HCT116 (cell line): ENCODE measurements around the gene CACNB1. TPM values are rescaled to one million over a fixed set of nuclear protein-coding genes. Genes with fewer than 3 reads are reported as not detected.
A peak's percentile ranks its signal among the peaks of the same experiment; 100 is the strongest.

Source experiments
- ATAC-seq: fragments of 200-7000 bp; cut with Tn5 transposase; 2 replicates; pipeline ENCODE4 v1.9.1; 2020; ENCODE audit warnings: mild to moderate bottlenecking, moderate library complexity
- BruUV-seq: library from RNA; stranded (reverse); fragments of 400-500 nt; replicated peaks from 2 replicates; lab custom pipeline; 2021; lab: Mats Ljungman, UMichigan
- CTCF ChIA-PET: fragments of 300-600 bp; sonication (Branson Sonifier 250); formaldehyde crosslinking; loops from one replicate; lab custom pipeline; 2021; ENCODE audit warnings: antibody characterized with exemption; lab: Charles Lee
- POLR2A ChIA-PET: fragments of 300-600, 350-600 bp; sonication (Branson Sonifier 250); formaldehyde crosslinking; loops from one replicate; lab custom pipeline; 2021; ENCODE audit warnings: antibody characterized with exemption; lab: Charles Lee
- RAD21 ChIA-PET, 2 experiments: fragments of 300-600 bp; sonication (Branson Sonifier 250); formaldehyde crosslinking; loops; one replicate each; lab custom pipeline; 2023; ENCODE audit warnings: low total read pairs in 2 of 2; ENCODE audit not compliant: uncharacterized antibody in 2 of 2, unreplicated experiment in 2 of 2, low non-redundant PET in 1 of 2; lab: Charles Lee
- DNase-seq: peaks from one replicate; pipeline ENCODE4 v3.0.0-alpha.2; 2010; ENCODE audit warnings: low read depth, low spot score
- H2AFZ ChIP-seq: fragments of 200-600 bp; shearing (Covaris generic), sonication (generic); 2 replicates; pipeline ENCODE4 v1.6.1; 2017; ENCODE audit warnings: low read depth, mixed run types, mixed read lengths, antibody characterized with exemption, low read length; ENCODE audit not compliant: poor library complexity, severe bottlenecking
- H3K27ac ChIP-seq: 2 replicates; pipeline ENCODE4 v1.5.1; 2012; ENCODE audit warnings: low read depth, low read length
- H3K27me3 ChIP-seq: fragments of 200-600 bp; sonication (generic); 2 replicates; pipeline ENCODE4 v1.6.1; 2016; ENCODE audit warnings: mixed run types, low read length, mixed read lengths; ENCODE audit not compliant: insufficient read depth
- H3K36me3 ChIP-seq, 2 experiments: fragments of 200-500 bp in 1 of 2; fragments of 200-600 bp in 1 of 2; sonication (Bioruptor generic) in 1 of 2; sonication (generic) in 1 of 2; 2 replicates each; pipeline versions ENCODE4 v1.5.1 to v1.6.1; 2014 to 2016; ENCODE audit warnings: low read length in 2 of 2, inconsistent platforms in 1 of 2, mixed read lengths in 1 of 2, mixed run types in 1 of 2; ENCODE audit not compliant: insufficient read depth in 2 of 2, control insufficient read depth in 1 of 2
- H3K4me1 ChIP-seq, 2 experiments: fragments of 200-600 bp in 1 of 2; sonication (generic) in 1 of 2; 2 replicates each; pipeline versions ENCODE4 v1.5.1 to v1.6.1; 2012 to 2017; ENCODE audit warnings: low read length in 2 of 2, inconsistent platforms in 1 of 2, mild to moderate bottlenecking in 1 of 2, mixed read lengths in 1 of 2, mixed run types in 1 of 2, moderate library complexity in 1 of 2; ENCODE audit not compliant: insufficient read depth in 2 of 2, control insufficient read depth in 1 of 2
- H3K4me2 ChIP-seq: fragments of 200-600 bp; sonication (generic); 2 replicates; pipeline ENCODE4 v1.6.1; 2017; ENCODE audit warnings: mixed run types, low read length, mixed read lengths
- H3K4me3 ChIP-seq, 2 experiments: fragments of 200-600 bp in 1 of 2; sonication (generic) in 1 of 2; replicated peaks in 1 of 2; 2 replicates each; pipeline ENCODE4 v1.5.1; 2011 to 2016; ENCODE audit warnings: low read length in 2 of 2, control low read depth in 1 of 2, low read depth in 1 of 2, mild to moderate bottlenecking in 1 of 2, mixed read lengths in 1 of 2, mixed run types in 1 of 2
- H3K79me2 ChIP-seq: fragments of 200-600 bp; sonication (generic); 2 replicates; pipeline ENCODE4 v1.6.1; 2017; ENCODE audit warnings: mild to moderate bottlenecking, mixed run types, low read length, moderate library complexity, mixed read lengths; ENCODE audit not compliant: insufficient read depth
- H3K9ac ChIP-seq: fragments of 200-600 bp; sonication (generic); 2 replicates; pipeline ENCODE4 v1.6.1; 2016; ENCODE audit warnings: low read length, mixed read lengths
- H3K9me2 ChIP-seq: fragments of 200-600 bp; sonication (generic), shearing (Covaris generic); 2 replicates; pipeline ENCODE4 v1.6.1; 2017; ENCODE audit warnings: mixed run types, mild to moderate bottlenecking, moderate library complexity; ENCODE audit not compliant: insufficient read depth
- H3K9me3 ChIP-seq, 2 experiments: fragments of 200-500 bp in 1 of 2; fragments of 200-600 bp in 1 of 2; sonication (Bioruptor generic) in 1 of 2; sonication (generic) in 1 of 2; 2 replicates each; pipeline ENCODE4 v1.6.1; 2014 to 2017; ENCODE audit warnings: low read length in 2 of 2, mixed read lengths in 2 of 2, inconsistent platforms in 1 of 2, low read depth in 1 of 2, mild to moderate bottlenecking in 1 of 2, mixed run types in 1 of 2, moderate library complexity in 1 of 2; ENCODE audit not compliant: control insufficient read depth in 1 of 2, insufficient read depth in 1 of 2
- H4K20me1 ChIP-seq: fragments of 200-600 bp; sonication (generic), shearing (Covaris generic); 2 replicates; pipeline ENCODE4 v1.6.1; 2017; ENCODE audit warnings: mixed run types, mild to moderate bottlenecking, moderate library complexity; ENCODE audit not compliant: insufficient read depth
- CTCF ChIP-seq, 3 experiments: fragments of 200-600 bp in 1 of 3; sonication (generic) in 1 of 3; IDR thresholded peaks in 2 of 3; conservative IDR thresholded peaks in 1 of 3; 2 replicates each; pipeline ENCODE4 v1.5.1; 2012 to 2017; ENCODE audit warnings: low read depth in 2 of 3, low read length in 2 of 3, antibody characterized with exemption in 1 of 3, borderline replicate concordance in 1 of 3, control low read depth in 1 of 3, mild to moderate bottlenecking in 1 of 3, mixed read lengths in 1 of 3, mixed run types in 1 of 3, moderate library complexity in 1 of 3; ENCODE audit not compliant: insufficient read depth in 1 of 3
- ELF1 ChIP-seq: IDR thresholded peaks from 2 replicates; pipeline ENCODE4 v1.6.1; 2012; ENCODE audit warnings: low read depth, borderline replicate concordance
- FOSL1 ChIP-seq: IDR thresholded peaks from 2 replicates; pipeline ENCODE4 v1.6.1; 2012; ENCODE audit warnings: low read depth
- JUND ChIP-seq: IDR thresholded peaks from 2 replicates; pipeline ENCODE4 v1.6.1; 2012
- POLR2A ChIP-seq: IDR thresholded peaks from 2 replicates; pipeline ENCODE4 v1.7.0; 2011; ENCODE audit warnings: borderline replicate concordance; ENCODE audit not compliant: insufficient read depth, insufficient read length; ENCODE audit errors: extremely low read depth
- POLR2AphosphoS5 ChIP-seq: IDR thresholded peaks from 2 replicates; pipeline ENCODE4 v1.6.1; 2011; ENCODE audit warnings: mild to moderate bottlenecking, low read depth, low read length, moderate library complexity
- REST ChIP-seq: IDR thresholded peaks from 2 replicates; pipeline ENCODE4 v1.6.1; 2012; ENCODE audit warnings: low read depth
- ZFX ChIP-seq: fragments of 450-650 bp; IDR thresholded peaks from 2 replicates; pipeline ENCODE4 v1.6.1; 2017
- intact Hi-C: fragments of 100-400 bp; cut with micrococcal nuclease; formaldehyde crosslinking; loops from 2 replicates; pipeline ENCODE4 v1.10.0; 2022
- total RNA-seq: library from RNA; stranded (reverse); gene quantifications from one replicate; pipeline ENCODE4 v1.2.1, GENCODE V29; 2021; ENCODE audit not compliant: unreplicated experiment

The CACNB1 gene
- total RNA-seq, 1 experiment from 2014 or later: 13.0 TPM

- TF ChIP-seq CTCF (IDR thresholded peaks at IDR 0.05 in 2 of 3, conservative IDR thresholded peaks at IDR 0.05 in 1 of 3; ENCODE audit: borderline replicate concordance in 1 of 3, insufficient read depth in 1 of 3, low read depth in 2 of 3, low read length in 2 of 3): peak; percentile 69 to 92 (median 88); a peak in 5 of 6 replicates
Measured at GRCh38 chr17:39164675-39165143, 32.8 kb downstream of the CACNB1 start (continued).

GRCh38 chr17:39161962-39162361, 35.5 kb downstream of the CACNB1 start:
- no peak for DNase-seq
- intact Hi-C loops: no loop called here
- H3K4me1 ChIP-seq: peaks cover 6 to 10% of the 10 kb centered on the region in 2 experiments; a peak in 3 of 4 replicates
- H2AFZ ChIP-seq: no peak overlapping the region
- no peak for ATAC-seq
- POLR2A ChIA-PET: no interaction called here
- H3K4me2 ChIP-seq: no peak overlapping the region
- H3K9ac ChIP-seq: no peak overlapping the region
- no peaks in the 10 kb centered on the region for H4K20me1 ChIP-seq
- H3K27me3 ChIP-seq: no peaks in the 10 kb centered on the region
- CTCF ChIA-PET: interaction anchor here (0.6 to 0.7 kb wide), 2 partner anchors 11 to 385 kb away, joined by 3 read pairs; no protein-coding TSS in a partner anchor
- no peaks in the 10 kb centered on the region for H3K36me3 ChIP-seq
- no peak overlapping the region for H3K4me3 ChIP-seq
- TF ChIP-seq POLR2A (no peak), FOSL1 (no peak), ZFX (no peak), REST (no peak), JUND (no peak), ELF1 (no peak), POLR2AphosphoS5 (no peak)
- TF ChIP-seq, all 23 proteins: peak for 0
- RAD21 ChIA-PET: no interaction called here
- Histone ChIP-seq H3K9me3 (no peaks in the 10 kb centered on the region), H3K79me2 (no peaks in the 10 kb centered on the region), H3K9me2 (no peaks in the 10 kb centered on the region), H3K27ac (no peak overlapping the region)
- no TSS peak for BruUV-seq
